HEK293 (cell line): ENCODE results near the gene XYLB.

ENCODE experiments used
- CTCF ChIA-PET: fragments of 350-600 bp; formaldehyde crosslinking; extraction: SDS; loops from one replicate; lab custom pipeline; 2021; ENCODE audit warnings: antibody characterized with exemption; lab: Yijun Ruan, JAX
- POLR2A ChIA-PET: fragments of 300-600 bp; formaldehyde crosslinking; extraction: SDS; loops from one replicate; lab custom pipeline; 2020; ENCODE audit warnings: antibody characterized with exemption, inconsistent platforms; lab: Yijun Ruan, JAX
- H3K27ac ChIP-seq: fragments of 200-500 bp; sonication (Bioruptor generic); 2 replicates; pipeline ENCODE4 v1.5.1; 2014; ENCODE audit warnings: low read depth, low read length, control low read depth, inconsistent platforms; ENCODE audit errors: extremely low read depth
- H3K36me3 ChIP-seq, 2 experiments: fragments of 200-500 bp in 1 of 2; sonication (Bioruptor generic) in 1 of 2; 1 replicate in 1 of 2; 2 replicates in 1 of 2; pipeline ENCODE4 v1.5.1; 2014 to 2017; ENCODE audit warnings: inconsistent platforms in 2 of 2, low read length in 2 of 2; ENCODE audit not compliant: control insufficient read depth in 2 of 2, insufficient read depth in 1 of 2
- H3K4me1 ChIP-seq: fragments of 200-500 bp; sonication (Bioruptor generic); 2 replicates; pipeline ENCODE4 v1.5.1; 2014; ENCODE audit warnings: mild to moderate bottlenecking, low read length, inconsistent platforms; ENCODE audit not compliant: control insufficient read depth, insufficient read depth
- H3K4me3 ChIP-seq: 2 replicates; pipeline ENCODE4 v1.5.1; 2011; ENCODE audit warnings: low read depth, mild to moderate bottlenecking, control low read depth, low read length, moderate library complexity
- H3K9me3 ChIP-seq: fragments of 200-500 bp; sonication (Bioruptor generic); 2 replicates; pipeline ENCODE4 v1.5.1; 2014; ENCODE audit warnings: low read depth, low read length, inconsistent platforms; ENCODE audit not compliant: control insufficient read depth, insufficient read depth
- EGR2 ChIP-seq: fragments of 450-650 bp; formaldehyde crosslinking; IDR thresholded peaks from 2 replicates; pipeline ENCODE4 v1.5.1; 2016; ENCODE audit warnings: low read depth, missing biosample characterization, missing genetic modification characterization
- PRDM1 ChIP-seq: fragments of 450-650 bp; formaldehyde crosslinking; IDR thresholded peaks from 2 replicates; pipeline ENCODE4; 2016; ENCODE audit warnings: missing biosample characterization, missing genetic modification characterization
- RBAK ChIP-seq: fragments of 450-650 bp; formaldehyde crosslinking; IDR thresholded peaks from 2 replicates; pipeline ENCODE4 v1.5.1; 2016; ENCODE audit warnings: missing biosample characterization, missing genetic modification characterization
- SCRT2 ChIP-seq: fragments of 450-650 bp; formaldehyde crosslinking; IDR thresholded peaks from 2 replicates; pipeline ENCODE4 v1.5.1; 2016; ENCODE audit warnings: missing biosample characterization, missing genetic modification characterization
- SETDB1 ChIP-seq: IDR thresholded peaks from one replicate; pipeline ENCODE4 v1.6.1; 2017; ENCODE audit warnings: mild to moderate bottlenecking, low read length, moderate library complexity, mixed read lengths; ENCODE audit not compliant: insufficient read length
- ZBTB7A ChIP-seq: fragments of 450-650 bp; formaldehyde crosslinking; IDR thresholded peaks from 2 replicates; pipeline ENCODE4 v1.5.1; 2016; ENCODE audit warnings: low read depth, missing biosample characterization, missing genetic modification characterization
- ZNF324 ChIP-seq: fragments of 450-650 bp; formaldehyde crosslinking; IDR thresholded peaks from 2 replicates; pipeline ENCODE4 v1.5.1; 2016; ENCODE audit warnings: missing biosample characterization, missing genetic modification characterization
- ZNF571 ChIP-seq: fragments of 450-650 bp; formaldehyde crosslinking; IDR thresholded peaks from 2 replicates; pipeline ENCODE4 v1.5.0; 2017; ENCODE audit warnings: missing biosample characterization, missing genetic modification characterization
- ZNF585B ChIP-seq: fragments of 450-650 bp; formaldehyde crosslinking; IDR thresholded peaks from 2 replicates; pipeline ENCODE4 v1.5.1; 2016; ENCODE audit warnings: missing biosample characterization, missing genetic modification characterization
- ZNF701 ChIP-seq: fragments of 450-650 bp; formaldehyde crosslinking; IDR thresholded peaks from 2 replicates; pipeline ENCODE4 v1.5.1; 2016; ENCODE audit warnings: missing biosample characterization, missing genetic modification characterization
- ZNF776 ChIP-seq: fragments of 450-650 bp; formaldehyde crosslinking; IDR thresholded peaks from 2 replicates; pipeline ENCODE4 v1.5.0; 2017; ENCODE audit warnings: missing biosample characterization, missing genetic modification characterization, borderline replicate concordance
- TF ChIP-seq, protein P1 (sequence below): fragments of 450-650 bp; IDR thresholded peaks from 2 replicates; pipeline ENCODE4 v1.5.1; 2018; ENCODE audit warnings: missing biosample characterization, mild to moderate bottlenecking, missing genetic modification characterization
- TF ChIP-seq, protein P2 (sequence below): fragments of 450-650 bp; formaldehyde crosslinking; optimal IDR thresholded peaks from 2 replicates; pipeline ENCODE3; 2016; ENCODE audit warnings: missing biosample characterization, mild to moderate bottlenecking, missing genetic modification characterization
- TF ChIP-seq, protein P3 (sequence below): fragments of 450-650 bp; formaldehyde crosslinking; IDR thresholded peaks from 2 replicates; pipeline ENCODE4 v1.5.1; 2017; ENCODE audit warnings: missing biosample characterization, missing genetic modification characterization
- TF ChIP-seq, protein P4 (sequence below): fragments of 450-650 bp; formaldehyde crosslinking; IDR thresholded peaks from 2 replicates; pipeline ENCODE4 v1.5.1; 2016; ENCODE audit warnings: missing biosample characterization, missing genetic modification characterization
- TF ChIP-seq, protein P5 (sequence below): fragments of 450-650 bp; formaldehyde crosslinking; IDR thresholded peaks from 2 replicates; pipeline ENCODE4 v1.5.1; 2016; ENCODE audit warnings: missing biosample characterization, missing genetic modification characterization
- TF ChIP-seq, protein P6 (sequence below): IDR thresholded peaks from 2 replicates; pipeline ENCODE4 v1.6.1; 2011; ENCODE audit warnings: mild to moderate bottlenecking, low read depth, low read length, borderline replicate concordance

XYLB gene

DNA sequence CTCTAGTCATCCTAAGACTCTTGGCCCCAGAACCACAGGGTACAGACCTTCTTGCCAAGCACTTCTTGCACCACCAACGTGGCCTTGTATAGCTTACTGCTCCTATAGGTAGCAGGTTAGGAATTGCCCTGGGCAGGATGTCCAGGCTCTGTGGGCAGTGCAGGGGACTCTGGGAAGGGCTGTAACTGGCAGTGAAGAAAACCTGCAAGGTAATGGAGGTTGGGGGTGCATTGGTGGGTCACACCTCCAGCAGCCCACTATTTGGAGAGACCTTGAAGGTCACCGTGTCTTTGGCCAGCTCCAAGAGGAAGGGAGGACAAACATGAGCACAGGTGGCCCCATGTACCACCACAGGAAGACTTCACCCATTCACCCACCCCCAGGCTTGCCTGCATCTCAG lies 21.3 kb upstream of the XYLB start:
- TF ChIP-seq ZNF585B (tag by site-specific recombination) = no peak
- TF ChIP-seq ZNF701 (tag by site-specific recombination) = no peak
- TF ChIP-seq SCRT2 (tag by site-specific recombination) = no peak
- TF ChIP-seq EGR2 = no peak
- TF ChIP-seq SETDB1 = no peak
- TF ChIP-seq RBAK (tag by site-specific recombination) = no peak
- TF ChIP-seq, protein P1, sequence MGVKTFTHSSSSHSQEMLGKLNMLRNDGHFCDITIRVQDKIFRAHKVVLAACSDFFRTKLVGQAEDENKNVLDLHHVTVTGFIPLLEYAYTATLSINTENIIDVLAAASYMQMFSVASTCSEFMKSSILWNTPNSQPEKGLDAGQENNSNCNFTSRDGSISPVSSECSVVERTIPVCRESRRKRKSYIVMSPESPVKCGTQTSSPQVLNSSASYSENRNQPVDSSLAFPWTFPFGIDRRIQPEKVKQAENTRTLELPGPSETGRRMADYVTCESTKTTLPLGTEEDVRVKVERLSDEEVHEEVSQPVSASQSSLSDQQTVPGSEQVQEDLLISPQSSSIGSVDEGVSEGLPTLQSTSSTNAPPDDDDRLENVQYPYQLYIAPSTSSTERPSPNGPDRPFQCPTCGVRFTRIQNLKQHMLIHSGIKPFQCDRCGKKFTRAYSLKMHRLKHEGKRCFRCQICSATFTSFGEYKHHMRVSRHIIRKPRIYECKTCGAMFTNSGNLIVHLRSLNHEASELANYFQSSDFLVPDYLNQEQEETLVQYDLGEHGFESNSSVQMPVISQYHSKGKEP (tag by site-specific recombination) = no peak
- TF ChIP-seq, protein P2, sequence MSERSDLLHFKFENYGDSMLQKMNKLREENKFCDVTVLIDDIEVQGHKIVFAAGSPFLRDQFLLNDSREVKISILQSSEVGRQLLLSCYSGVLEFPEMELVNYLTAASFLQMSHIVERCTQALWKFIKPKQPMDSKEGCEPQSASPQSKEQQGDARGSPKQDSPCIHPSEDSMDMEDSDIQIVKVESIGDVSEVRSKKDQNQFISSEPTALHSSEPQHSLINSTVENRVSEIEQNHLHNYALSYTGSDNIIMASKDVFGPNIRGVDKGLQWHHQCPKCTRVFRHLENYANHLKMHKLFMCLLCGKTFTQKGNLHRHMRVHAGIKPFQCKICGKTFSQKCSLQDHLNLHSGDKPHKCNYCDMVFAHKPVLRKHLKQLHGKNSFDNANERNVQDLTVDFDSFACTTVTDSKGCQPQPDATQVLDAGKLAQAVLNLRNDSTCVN (tag by site-specific recombination) = no peak
- TF ChIP-seq, protein P3, sequence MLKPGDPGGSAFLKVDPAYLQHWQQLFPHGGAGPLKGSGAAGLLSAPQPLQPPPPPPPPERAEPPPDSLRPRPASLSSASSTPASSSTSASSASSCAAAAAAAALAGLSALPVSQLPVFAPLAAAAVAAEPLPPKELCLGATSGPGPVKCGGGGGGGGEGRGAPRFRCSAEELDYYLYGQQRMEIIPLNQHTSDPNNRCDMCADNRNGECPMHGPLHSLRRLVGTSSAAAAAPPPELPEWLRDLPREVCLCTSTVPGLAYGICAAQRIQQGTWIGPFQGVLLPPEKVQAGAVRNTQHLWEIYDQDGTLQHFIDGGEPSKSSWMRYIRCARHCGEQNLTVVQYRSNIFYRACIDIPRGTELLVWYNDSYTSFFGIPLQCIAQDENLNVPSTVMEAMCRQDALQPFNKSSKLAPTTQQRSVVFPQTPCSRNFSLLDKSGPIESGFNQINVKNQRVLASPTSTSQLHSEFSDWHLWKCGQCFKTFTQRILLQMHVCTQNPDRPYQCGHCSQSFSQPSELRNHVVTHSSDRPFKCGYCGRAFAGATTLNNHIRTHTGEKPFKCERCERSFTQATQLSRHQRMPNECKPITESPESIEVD (tag by site-specific recombination) = no peak
- TF ChIP-seq, protein P4, sequence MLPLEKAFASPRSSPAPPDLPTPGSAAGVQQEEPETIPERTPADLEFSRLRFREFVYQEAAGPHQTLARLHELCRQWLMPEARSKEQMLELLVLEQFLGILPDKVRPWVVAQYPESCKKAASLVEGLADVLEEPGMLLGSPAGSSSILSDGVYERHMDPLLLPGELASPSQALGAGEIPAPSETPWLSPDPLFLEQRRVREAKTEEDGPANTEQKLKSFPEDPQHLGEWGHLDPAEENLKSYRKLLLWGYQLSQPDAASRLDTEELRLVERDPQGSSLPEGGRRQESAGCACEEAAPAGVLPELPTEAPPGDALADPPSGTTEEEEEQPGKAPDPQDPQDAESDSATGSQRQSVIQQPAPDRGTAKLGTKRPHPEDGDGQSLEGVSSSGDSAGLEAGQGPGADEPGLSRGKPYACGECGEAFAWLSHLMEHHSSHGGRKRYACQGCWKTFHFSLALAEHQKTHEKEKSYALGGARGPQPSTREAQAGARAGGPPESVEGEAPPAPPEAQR = no peak
- no peak for TF ChIP-seq PRDM1
- no peak for TF ChIP-seq ZBTB7A (tag by site-specific recombination)
- TF ChIP-seq, protein P5, sequence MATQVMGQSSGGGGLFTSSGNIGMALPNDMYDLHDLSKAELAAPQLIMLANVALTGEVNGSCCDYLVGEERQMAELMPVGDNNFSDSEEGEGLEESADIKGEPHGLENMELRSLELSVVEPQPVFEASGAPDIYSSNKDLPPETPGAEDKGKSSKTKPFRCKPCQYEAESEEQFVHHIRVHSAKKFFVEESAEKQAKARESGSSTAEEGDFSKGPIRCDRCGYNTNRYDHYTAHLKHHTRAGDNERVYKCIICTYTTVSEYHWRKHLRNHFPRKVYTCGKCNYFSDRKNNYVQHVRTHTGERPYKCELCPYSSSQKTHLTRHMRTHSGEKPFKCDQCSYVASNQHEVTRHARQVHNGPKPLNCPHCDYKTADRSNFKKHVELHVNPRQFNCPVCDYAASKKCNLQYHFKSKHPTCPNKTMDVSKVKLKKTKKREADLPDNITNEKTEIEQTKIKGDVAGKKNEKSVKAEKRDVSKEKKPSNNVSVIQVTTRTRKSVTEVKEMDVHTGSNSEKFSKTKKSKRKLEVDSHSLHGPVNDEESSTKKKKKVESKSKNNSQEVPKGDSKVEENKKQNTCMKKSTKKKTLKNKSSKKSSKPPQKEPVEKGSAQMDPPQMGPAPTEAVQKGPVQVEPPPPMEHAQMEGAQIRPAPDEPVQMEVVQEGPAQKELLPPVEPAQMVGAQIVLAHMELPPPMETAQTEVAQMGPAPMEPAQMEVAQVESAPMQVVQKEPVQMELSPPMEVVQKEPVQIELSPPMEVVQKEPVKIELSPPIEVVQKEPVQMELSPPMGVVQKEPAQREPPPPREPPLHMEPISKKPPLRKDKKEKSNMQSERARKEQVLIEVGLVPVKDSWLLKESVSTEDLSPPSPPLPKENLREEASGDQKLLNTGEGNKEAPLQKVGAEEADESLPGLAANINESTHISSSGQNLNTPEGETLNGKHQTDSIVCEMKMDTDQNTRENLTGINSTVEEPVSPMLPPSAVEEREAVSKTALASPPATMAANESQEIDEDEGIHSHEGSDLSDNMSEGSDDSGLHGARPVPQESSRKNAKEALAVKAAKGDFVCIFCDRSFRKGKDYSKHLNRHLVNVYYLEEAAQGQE (tag by site-specific recombination) = no peak
- TF ChIP-seq ZNF571 (tag by site-specific recombination) = no peak
- no peak for TF ChIP-seq ZNF776 (tag by site-specific recombination)
- TF ChIP-seq, protein P6, sequence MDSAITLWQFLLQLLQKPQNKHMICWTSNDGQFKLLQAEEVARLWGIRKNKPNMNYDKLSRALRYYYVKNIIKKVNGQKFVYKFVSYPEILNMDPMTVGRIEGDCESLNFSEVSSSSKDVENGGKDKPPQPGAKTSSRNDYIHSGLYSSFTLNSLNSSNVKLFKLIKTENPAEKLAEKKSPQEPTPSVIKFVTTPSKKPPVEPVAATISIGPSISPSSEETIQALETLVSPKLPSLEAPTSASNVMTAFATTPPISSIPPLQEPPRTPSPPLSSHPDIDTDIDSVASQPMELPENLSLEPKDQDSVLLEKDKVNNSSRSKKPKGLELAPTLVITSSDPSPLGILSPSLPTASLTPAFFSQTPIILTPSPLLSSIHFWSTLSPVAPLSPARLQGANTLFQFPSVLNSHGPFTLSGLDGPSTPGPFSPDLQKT = no peak
- TF ChIP-seq ZNF324 (tag by site-specific recombination) = no peak
- POLR2A ChIA-PET = no interaction called here
- CTCF ChIA-PET = interaction anchor here (0.6 kb wide), 1 partner anchor 189 kb away, joined by 3 read pairs; no protein-coding TSS in a partner anchor
- no peak overlapping the region for H3K4me3 ChIP-seq
- no peak overlapping the region for H3K27ac ChIP-seq
- H3K36me3 ChIP-seq = no peaks in the 10 kb centered on the region
- no peaks in the 10 kb centered on the region for H3K9me3 ChIP-seq
- no peaks in the 10 kb centered on the region for H3K4me1 ChIP-seq
